Mesenteric fat pad (tissue), 1 donor: ENCODE results near the gene KMT2B. TPM values are rescaled to one million over a fixed set of nuclear protein-coding genes. Genes with fewer than 3 reads are reported as not detected.
A peak's percentile ranks its signal among the peaks of the same experiment; 100 is the strongest.
"Not testable (repeated sequence)": the region's sequence is repeated elsewhere in the genome, so short reads cannot be mapped to it uniquely, and the experiment has no call there.

Source experiments
- DNase-seq: peaks from one replicate; pipeline ENCODE4 v3.0.0-alpha.2; 2020; ENCODE audit warnings: low spot score
- total RNA-seq: library from RNA; stranded (reverse); fragmentation: NEBNext Ultra II Directional; extraction: Animal tissue kit (Norgen Biotek cat#: 25700); gene quantifications from one replicate; pipeline ENCODE4 v1.2.1, GENCODE V29; 2021
- donor health status: DM: yes; HTN: yes; CAD: no.

The KMT2B gene
- total RNA-seq, 1 donor from 2014 or later = 33.5 TPM

GRCh38 chr19:35755550-35756376 lies 38.0 kb downstream of the KMT2B start:
- DNase-seq = peak; percentile 97

- DNase-seq = no peak
Observed at GRCh38 chr19:35756377-35757230, 38.8 kb downstream of the KMT2B start, which contains the start of gene HSPB6. Gene HSPB6 (minus strand): TSS chr19:35757029. CDS start chr19:35757008, 21 bp downstream.

- peak; percentile 96 for DNase-seq
Observed at GRCh38 chr19:35757231-35757748, 39.5 kb downstream of the KMT2B start.

GRCh38 chr19:35757749-35758608 lies 40.2 kb downstream of the KMT2B start, which contains the start of gene PROSER3:
Gene PROSER3 (plus strand): TSS chr19:35758176. CDS start chr19:35758216, 40 bp downstream.
- peak; percentile 99 for DNase-seq

- no peak for DNase-seq
Observed at GRCh38 chr19:35759697-35760096, 41.9 kb downstream of the KMT2B start.

- DNase-seq = no peak
Observed at GRCh38 chr19:35760711-35761349, 43.0 kb downstream of the KMT2B start.

GRCh38 chr19:35764432-35765315 lies 46.9 kb downstream of the KMT2B start:
- no peak for DNase-seq

GRCh38 chr19:35766571-35767104 lies 48.8 kb downstream of the KMT2B start:
- DNase-seq = no peak

GRCh38 chr19:35767288-35768081 lies 49.7 kb downstream of the KMT2B start:
- DNase-seq = no peak

- DNase-seq = no peak
Observed at GRCh38 chr19:35768082-35768421, 50.2 kb downstream of the KMT2B start.

GRCh38 chr19:35772362-35772761 lies 54.6 kb downstream of the KMT2B start:
- not testable (repeated sequence) for DNase-seq

GRCh38 chr19:35773020-35773806 lies 55.4 kb downstream of the KMT2B start:
- DNase-seq = no peak

GRCh38 chr19:35774274-35775045 lies 56.7 kb downstream of the KMT2B start:
- DNase-seq = no peak

GRCh38 chr19:35775046-35775297 lies 57.2 kb downstream of the KMT2B start:
- no peak for DNase-seq

- peak; percentile 99 for DNase-seq
Observed at GRCh38 chr19:35775298-35776101, 57.7 kb downstream of the KMT2B start, which contains the start of gene ARHGAP33. Gene ARHGAP33 (plus strand): TSS chr19:35775564. CDS start chr19:35775659, 95 bp downstream.
